ENCODE results near the gene PCSK4.

DNA sequence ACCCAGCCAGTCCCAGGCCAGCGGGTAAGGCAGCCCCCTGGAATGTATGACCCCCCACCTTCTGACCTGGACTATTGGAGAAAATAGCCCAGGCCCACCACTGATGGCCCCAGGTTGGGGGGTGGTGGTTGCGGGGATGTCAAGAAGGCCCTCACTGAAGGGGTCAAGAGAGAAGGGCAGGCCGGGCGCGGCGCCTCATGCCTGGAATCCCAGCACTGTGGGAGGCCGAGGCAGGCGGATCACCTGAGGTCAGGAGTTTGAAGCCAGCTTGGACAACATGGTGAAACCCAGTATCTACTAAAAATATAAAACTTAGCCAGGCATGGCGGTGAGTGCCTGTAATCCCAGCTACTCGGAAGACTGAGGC, 24.1 kb upstream of the PCSK4 start:
- TF ChIP-seq CTCF (IDR thresholded peaks at IDR 0.05) (no peak), POLR2AphosphoS5 (IDR thresholded peaks at IDR 0.05; ENCODE audit: low read depth, low read length) (no peak), REST (IDR thresholded peaks at IDR 0.05; ENCODE audit: insufficient read depth in 1 of 2, low read depth in 2 of 2, low read length in 1 of 2) (no peak)

Data from Panc1 (cell line).